Measurements from ENCODE around the gene STK39.

Gene STK39

DNA sequence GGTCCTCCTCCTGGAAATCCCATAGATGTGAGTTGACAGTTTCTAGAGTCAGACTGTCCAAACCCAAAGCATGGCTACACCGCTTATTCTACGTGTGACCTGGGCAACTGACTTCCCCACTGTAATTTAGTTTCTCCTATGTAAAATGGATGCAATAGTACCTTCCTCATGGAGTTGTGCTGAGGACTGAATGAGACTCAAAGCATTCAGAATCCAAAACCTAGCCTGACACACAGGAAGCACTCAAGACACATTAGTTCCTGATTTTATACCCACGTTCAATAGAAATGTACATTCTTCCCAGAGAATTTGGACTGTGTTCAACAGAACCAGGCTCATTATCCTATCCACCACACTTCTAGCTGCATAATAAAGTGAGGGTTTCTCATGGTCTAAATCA lies 88.8 kb downstream of the STK39 start:
- Histone ChIP-seq H3K79me2 (ENCODE audit: insufficient read depth, low read depth) (no peaks in the 10 kb centered on the region), H2AFZ (ENCODE audit: low read depth) (no peak overlapping the region), H3K9ac (no peak overlapping the region), H3K4me1 (ENCODE audit: low read depth, poor library complexity, severe bottlenecking) (no peaks in the 10 kb centered on the region), H3K27me3 (ENCODE audit: insufficient read depth, low read depth) (no peaks in the 10 kb centered on the region), H4K20me1 (ENCODE audit: insufficient read depth) (no peaks in the 10 kb centered on the region), H3K4me3 (IDR thresholded peaks at IDR 0.05; ENCODE audit: insufficient read depth, low read depth, low read length) (no peak overlapping the region), H3K4me2 (no peak overlapping the region), H3K36me3 (ENCODE audit: insufficient read depth) (no peaks in the 10 kb centered on the region), H3K27ac (no peak overlapping the region)
- TF ChIP-seq, protein P1, sequence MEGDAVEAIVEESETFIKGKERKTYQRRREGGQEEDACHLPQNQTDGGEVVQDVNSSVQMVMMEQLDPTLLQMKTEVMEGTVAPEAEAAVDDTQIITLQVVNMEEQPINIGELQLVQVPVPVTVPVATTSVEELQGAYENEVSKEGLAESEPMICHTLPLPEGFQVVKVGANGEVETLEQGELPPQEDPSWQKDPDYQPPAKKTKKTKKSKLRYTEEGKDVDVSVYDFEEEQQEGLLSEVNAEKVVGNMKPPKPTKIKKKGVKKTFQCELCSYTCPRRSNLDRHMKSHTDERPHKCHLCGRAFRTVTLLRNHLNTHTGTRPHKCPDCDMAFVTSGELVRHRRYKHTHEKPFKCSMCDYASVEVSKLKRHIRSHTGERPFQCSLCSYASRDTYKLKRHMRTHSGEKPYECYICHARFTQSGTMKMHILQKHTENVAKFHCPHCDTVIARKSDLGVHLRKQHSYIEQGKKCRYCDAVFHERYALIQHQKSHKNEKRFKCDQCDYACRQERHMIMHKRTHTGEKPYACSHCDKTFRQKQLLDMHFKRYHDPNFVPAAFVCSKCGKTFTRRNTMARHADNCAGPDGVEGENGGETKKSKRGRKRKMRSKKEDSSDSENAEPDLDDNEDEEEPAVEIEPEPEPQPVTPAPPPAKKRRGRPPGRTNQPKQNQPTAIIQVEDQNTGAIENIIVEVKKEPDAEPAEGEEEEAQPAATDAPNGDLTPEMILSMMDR (conservative IDR thresholded peaks at IDR 0.05; ENCODE audit: low read depth, low read length), result no peak

DNA sequence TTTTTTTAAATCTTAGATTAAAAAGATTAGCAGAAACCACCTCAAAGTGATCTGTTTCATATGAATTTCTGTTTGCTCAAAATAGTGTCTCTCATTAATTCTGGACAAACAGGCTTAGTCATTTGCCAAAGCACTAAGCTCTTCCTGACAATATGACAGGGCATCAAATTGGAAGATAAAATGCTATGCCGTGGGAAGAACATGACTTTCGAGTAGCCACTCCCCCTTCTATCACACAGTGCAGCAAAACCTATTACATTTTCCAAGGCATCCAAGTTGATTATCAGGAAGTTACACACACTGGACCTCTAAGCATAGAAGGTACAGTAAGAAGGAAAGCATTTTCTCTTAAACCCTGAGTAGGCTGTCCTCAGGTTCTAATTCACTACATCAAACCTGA lies 89.5 kb downstream of the STK39 start:
- H3K27ac ChIP-seq, result no peak overlapping the region
- H3K36me3 ChIP-seq (ENCODE audit: insufficient read depth), result no peaks in the 10 kb centered on the region
- no peak overlapping the region for H3K4me2 ChIP-seq
- no peak overlapping the region for H3K4me3 ChIP-seq (IDR thresholded peaks at IDR 0.05; ENCODE audit: insufficient read depth, low read depth, low read length)
- no peaks in the 10 kb centered on the region for H4K20me1 ChIP-seq (ENCODE audit: insufficient read depth)
- H3K9ac ChIP-seq, result no peak overlapping the region
- H3K4me1 ChIP-seq (ENCODE audit: low read depth, poor library complexity, severe bottlenecking), result no peaks in the 10 kb centered on the region
- no peaks in the 10 kb centered on the region for H3K27me3 ChIP-seq (ENCODE audit: insufficient read depth, low read depth)
- no peak overlapping the region for H2AFZ ChIP-seq (ENCODE audit: low read depth)
- TF ChIP-seq, protein P1 (conservative IDR thresholded peaks at IDR 0.05; ENCODE audit: low read depth, low read length), result no peak
- no peaks in the 10 kb centered on the region for H3K79me2 ChIP-seq (ENCODE audit: insufficient read depth, low read depth)

DNA sequence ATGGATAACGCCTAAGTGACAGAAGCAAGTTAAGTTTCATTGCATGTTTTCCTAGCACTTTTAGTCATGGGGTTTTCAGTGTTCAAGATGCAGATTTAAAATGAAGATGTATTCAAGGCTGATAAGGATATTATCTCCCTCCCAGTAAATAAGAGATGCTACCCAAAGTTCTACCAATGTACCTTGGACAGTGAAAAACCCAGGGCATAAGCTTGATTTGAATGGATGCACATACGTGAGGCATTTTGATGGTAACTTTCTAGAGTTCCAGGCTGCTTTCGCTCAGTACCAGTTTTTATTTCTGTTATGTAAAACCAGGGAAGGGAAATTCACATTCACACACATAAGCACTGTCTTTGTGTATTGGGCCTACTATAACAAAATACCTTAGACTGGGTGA lies 90.3 kb downstream of the STK39 start:
- H2AFZ ChIP-seq (ENCODE audit: low read depth), result no peak overlapping the region
- no peaks in the 10 kb centered on the region for H3K27me3 ChIP-seq (ENCODE audit: insufficient read depth, low read depth)
- H3K27ac ChIP-seq, result no peak overlapping the region

DNA sequence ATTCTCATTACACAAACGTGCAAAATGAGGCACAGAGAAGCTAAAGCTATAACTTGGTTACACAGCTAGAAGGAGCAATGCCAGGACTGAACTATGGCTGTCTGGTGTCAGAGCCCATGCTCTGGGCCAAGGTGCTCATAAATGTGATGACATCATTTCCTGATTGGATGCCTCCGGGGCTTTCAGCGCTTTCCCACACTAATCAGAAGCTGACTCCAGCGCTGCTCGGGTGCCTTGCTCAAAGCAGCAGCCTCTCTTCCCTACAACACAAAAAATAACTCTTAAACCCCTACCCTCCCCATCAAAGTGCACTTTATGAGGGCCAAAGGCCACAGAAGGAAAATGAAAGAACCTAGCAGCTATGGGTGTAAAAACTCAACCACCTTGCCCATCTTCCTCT lies 90.7 kb downstream of the STK39 start:
- no peaks in the 10 kb centered on the region for H3K27me3 ChIP-seq (ENCODE audit: insufficient read depth, low read depth)
- no peak overlapping the region for H3K9ac ChIP-seq
- no peak overlapping the region for H2AFZ ChIP-seq (ENCODE audit: low read depth)
- H3K36me3 ChIP-seq (ENCODE audit: insufficient read depth), result no peaks in the 10 kb centered on the region
- H3K4me1 ChIP-seq (ENCODE audit: low read depth, poor library complexity, severe bottlenecking), result no peaks in the 10 kb centered on the region
- H3K79me2 ChIP-seq (ENCODE audit: insufficient read depth, low read depth), result no peaks in the 10 kb centered on the region
- TF ChIP-seq, protein P1 (conservative IDR thresholded peaks at IDR 0.05; ENCODE audit: low read depth, low read length), result no peak
- no peaks in the 10 kb centered on the region for H4K20me1 ChIP-seq (ENCODE audit: insufficient read depth)
- H3K4me2 ChIP-seq, result no peak overlapping the region
- H3K4me3 ChIP-seq (IDR thresholded peaks at IDR 0.05; ENCODE audit: insufficient read depth, low read depth, low read length), result no peak overlapping the region
- H3K27ac ChIP-seq, result no peak overlapping the region

More for the DNA sequence above, 90.3 kb downstream of the STK39 start:
- no peaks in the 10 kb centered on the region for H3K79me2 ChIP-seq (ENCODE audit: insufficient read depth, low read depth)
- no peak overlapping the region for H3K4me2 ChIP-seq
- H4K20me1 ChIP-seq (ENCODE audit: insufficient read depth), result no peaks in the 10 kb centered on the region
- TF ChIP-seq, protein P1 (conservative IDR thresholded peaks at IDR 0.05; ENCODE audit: low read depth, low read length), result no peak
- no peak overlapping the region for H3K9ac ChIP-seq
- H3K4me3 ChIP-seq (IDR thresholded peaks at IDR 0.05; ENCODE audit: insufficient read depth, low read depth, low read length), result no peak overlapping the region
- H3K36me3 ChIP-seq (ENCODE audit: insufficient read depth), result no peaks in the 10 kb centered on the region
- H3K4me1 ChIP-seq (ENCODE audit: low read depth, poor library complexity, severe bottlenecking), result no peaks in the 10 kb centered on the region

Data from KMS-11 (cell line).